ACC112 (cell line): ENCODE results near the gene MARS1.

Experiments used
- H2AFZ ChIP-seq: fragments of 200-600 bp; sonication (generic); one replicate; pipeline ENCODE4 v1.6.0; 2017; ENCODE audit warnings: antibody characterized with exemption, low read length; ENCODE audit not compliant: unreplicated experiment
- H3K27ac ChIP-seq: fragments of 200-600 bp; sonication (generic); 2 replicates; pipeline ENCODE4 v1.5.1; 2014; ENCODE audit warnings: low read depth, mild to moderate bottlenecking, antibody characterized with exemption, low read length, moderate library complexity
- H3K27me3 ChIP-seq: fragments of 200-600 bp; sonication (generic); 2 replicates; pipeline ENCODE4 v1.6.1; 2014; ENCODE audit warnings: mild to moderate bottlenecking, antibody characterized with exemption, low read length, moderate library complexity, mixed read lengths; ENCODE audit not compliant: insufficient read depth
- H3K36me3 ChIP-seq: fragments of 200-600 bp; sonication (generic); 2 replicates; pipeline ENCODE4 v1.6.1; 2016; ENCODE audit warnings: mild to moderate bottlenecking, antibody characterized with exemption, low read length, moderate library complexity, mixed read lengths; ENCODE audit not compliant: insufficient read depth
- H3K4me1 ChIP-seq: fragments of 200-600 bp; sonication (generic); one replicate; pipeline ENCODE4 v1.6.1; 2016; ENCODE audit warnings: low read length, mixed read lengths; ENCODE audit not compliant: insufficient read depth, unreplicated experiment, control insufficient read depth
- H3K4me3 ChIP-seq: fragments of 200-600 bp; sonication (generic); 2 replicates; pipeline ENCODE4 v1.5.1; 2014; ENCODE audit warnings: mild to moderate bottlenecking, low read depth, low read length
- H3K79me2 ChIP-seq: fragments of 200-600 bp; sonication (generic); one replicate; pipeline ENCODE4 v1.6.0; 2016; ENCODE audit warnings: low read length; ENCODE audit not compliant: control insufficient read depth, unreplicated experiment, insufficient read depth

The MARS1 gene

DNA sequence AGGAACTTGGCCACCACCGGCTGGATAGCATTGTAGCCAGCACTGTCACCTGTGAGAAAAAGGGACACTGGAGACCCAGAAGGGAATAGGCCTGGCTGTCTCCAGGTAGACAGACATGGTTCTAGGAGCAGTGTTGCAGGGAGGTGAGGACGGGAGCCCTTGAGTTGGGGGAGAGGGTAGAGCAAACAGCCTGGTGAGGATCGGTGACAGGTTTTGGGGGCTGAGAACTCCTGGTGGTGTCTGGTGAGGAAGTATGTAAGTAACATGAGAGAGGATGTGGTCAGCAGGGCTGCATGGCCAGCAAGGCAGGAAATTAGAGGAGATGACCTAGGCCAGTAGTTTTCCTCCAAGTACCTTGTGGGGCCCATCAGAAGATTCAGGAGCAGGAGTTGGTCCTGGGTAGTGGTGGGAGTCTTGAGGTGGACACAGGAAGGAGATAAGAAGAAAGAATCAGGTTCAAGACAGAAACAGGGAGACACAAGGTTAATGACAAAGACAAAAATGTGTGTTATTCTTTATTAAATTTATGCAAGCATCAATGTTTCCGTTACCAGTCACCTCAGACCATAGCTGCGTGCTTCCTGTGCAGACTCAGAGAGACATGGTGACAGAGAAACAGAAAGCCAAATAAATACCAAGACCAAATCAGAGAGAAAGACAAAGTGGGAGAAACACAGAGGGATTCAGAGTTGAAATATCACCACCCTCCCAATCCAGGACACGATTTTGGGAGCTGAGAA is 8.3 kb upstream of the MARS1 start, which contains the start of gene ARHGAP9:
ARHGAP9 (minus strand) TSS at position 491 of the 740 bp plus-strand sequence; CDS start at position 31, 460 bp downstream.
- H2AFZ ChIP-seq = no peak within 1 kb of the TSS
- no peak within 1 kb of the TSS for H3K4me3 ChIP-seq
- H3K4me1 ChIP-seq = peaks cover 9% of the 10 kb centered on the region
- peaks cover 40% of the 10 kb centered on the region for H3K27me3 ChIP-seq
- no peaks in the 10 kb centered on the region for H3K79me2 ChIP-seq
- H3K36me3 ChIP-seq = no peaks in the 10 kb centered on the region
- no peak within 1 kb of the TSS for H3K27ac ChIP-seq

DNA sequence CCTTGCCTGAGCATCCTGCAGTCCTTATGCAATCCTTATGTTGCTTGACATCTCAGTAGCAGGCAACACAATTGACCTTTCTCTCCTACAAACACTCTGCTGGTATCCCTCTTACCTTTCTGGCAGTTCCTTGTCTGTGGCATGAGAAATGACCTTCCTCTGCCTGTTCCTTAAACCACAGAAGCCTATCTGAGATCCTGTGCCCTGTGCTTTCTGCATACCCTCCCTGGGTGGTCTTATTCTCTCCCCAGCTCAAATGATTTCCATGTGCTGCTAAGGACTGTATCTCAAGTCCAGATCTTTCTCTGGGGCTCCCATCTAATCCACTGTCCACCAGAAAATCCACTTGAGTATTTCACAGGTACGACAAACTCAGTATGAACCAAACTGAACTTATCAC is 6.2 kb upstream of the MARS1 start:
- Histone ChIP-seq H3K36me3 (no peaks in the 10 kb centered on the region), H3K27me3 (peaks cover 19% of the 10 kb centered on the region), H3K27ac (no peak overlapping the region), H3K79me2 (no peaks in the 10 kb centered on the region), H3K4me3 (no peak overlapping the region), H3K4me1 (no peaks in the 10 kb centered on the region), H2AFZ (no peak overlapping the region)

DNA sequence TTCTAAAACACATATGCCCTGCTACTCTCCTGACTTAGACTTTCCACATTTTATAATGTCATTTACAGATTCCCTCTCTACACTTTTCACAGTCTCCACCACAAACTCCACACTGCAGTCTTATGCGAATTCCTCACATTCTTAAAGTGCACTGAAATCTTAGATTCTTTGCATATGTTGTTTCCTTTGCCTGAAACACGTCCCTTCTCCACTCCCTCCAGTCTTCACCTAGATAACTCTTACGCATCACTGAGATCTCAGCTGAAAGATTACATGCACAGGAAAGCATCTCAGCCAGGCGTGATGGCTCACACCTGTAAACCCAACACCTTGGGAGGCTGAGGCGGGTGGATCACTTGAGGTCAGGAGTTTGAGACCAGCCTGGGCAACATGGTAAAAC is 4.4 kb upstream of the MARS1 start:
- peaks cover 6% of the 10 kb centered on the region for H3K79me2 ChIP-seq
- no peak overlapping the region for H2AFZ ChIP-seq
- H3K4me3 ChIP-seq = no peak overlapping the region
- no peaks in the 10 kb centered on the region for H3K36me3 ChIP-seq
- H3K27me3 ChIP-seq = peaks cover 7% of the 10 kb centered on the region
- no peaks in the 10 kb centered on the region for H3K4me1 ChIP-seq
- no peak overlapping the region for H3K27ac ChIP-seq

DNA sequence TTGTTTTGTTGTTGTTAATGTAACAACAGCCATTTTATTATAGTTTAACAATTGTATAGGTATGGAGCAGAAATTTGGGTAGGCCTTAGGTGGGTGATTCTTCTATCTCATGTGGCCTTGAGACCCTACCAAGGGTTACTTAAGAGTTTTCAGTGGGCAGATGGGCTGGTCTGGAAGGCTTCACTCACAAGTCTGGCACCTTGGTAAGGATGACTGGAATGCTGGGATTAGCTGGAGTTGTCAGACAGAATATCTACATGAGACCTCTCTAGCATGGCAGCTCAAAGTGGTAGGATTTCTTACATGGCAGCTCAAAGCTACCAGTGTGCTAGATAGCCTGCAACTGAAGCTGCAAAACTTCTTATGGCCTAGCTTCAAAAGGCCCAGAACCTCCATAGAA is 2.2 kb upstream of the MARS1 start:
- Histone ChIP-seq H3K36me3 (peaks cover 6% of the 10 kb centered on the region; the same call in 1 of the 2 replicates), H3K27ac (no peak overlapping the region), H3K27me3 (peaks cover 3% of the 10 kb centered on the region), H2AFZ (no peak overlapping the region), H3K4me3 (no peak overlapping the region), H3K79me2 (peaks cover 26% of the 10 kb centered on the region), H3K4me1 (peaks cover 10% of the 10 kb centered on the region)

DNA sequence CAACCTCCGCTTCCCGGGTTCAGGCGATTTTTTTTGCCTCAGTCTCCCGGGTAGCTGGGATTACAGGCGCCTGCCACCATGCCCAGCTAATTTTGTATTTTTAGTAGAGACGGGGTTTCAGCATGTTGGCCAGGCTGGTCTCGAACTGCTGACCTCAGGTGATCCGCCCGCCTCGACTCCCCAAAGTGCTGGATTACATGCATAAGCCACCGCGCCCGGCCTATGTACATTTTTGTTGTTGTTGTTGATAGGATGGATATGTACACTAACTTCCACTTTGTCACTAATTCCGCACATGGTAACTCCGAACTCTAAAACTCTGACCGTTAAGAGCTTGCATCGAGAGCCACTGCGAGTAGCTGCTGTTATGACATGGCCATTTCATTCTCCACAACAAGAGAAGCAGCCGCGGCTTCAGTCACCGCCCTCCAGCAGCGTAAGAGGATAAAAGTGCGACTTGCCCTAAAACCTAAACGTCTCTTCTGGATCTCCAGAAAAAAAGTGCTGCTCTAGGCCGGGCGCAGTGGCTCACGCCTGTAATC is 742 bp upstream of the MARS1 start:
- H2AFZ ChIP-seq = peak overlapping the region; percentile 74
- H3K4me3 ChIP-seq = peak overlapping the region; percentile 89
- H3K4me1 ChIP-seq = peaks cover 10% of the 10 kb centered on the region
- H3K79me2 ChIP-seq = peaks cover 26% of the 10 kb centered on the region
- no peak overlapping the region for H3K27ac ChIP-seq
- peaks cover 17% of the 10 kb centered on the region for H3K36me3 ChIP-seq
- no peaks in the 10 kb centered on the region for H3K27me3 ChIP-seq

DNA sequence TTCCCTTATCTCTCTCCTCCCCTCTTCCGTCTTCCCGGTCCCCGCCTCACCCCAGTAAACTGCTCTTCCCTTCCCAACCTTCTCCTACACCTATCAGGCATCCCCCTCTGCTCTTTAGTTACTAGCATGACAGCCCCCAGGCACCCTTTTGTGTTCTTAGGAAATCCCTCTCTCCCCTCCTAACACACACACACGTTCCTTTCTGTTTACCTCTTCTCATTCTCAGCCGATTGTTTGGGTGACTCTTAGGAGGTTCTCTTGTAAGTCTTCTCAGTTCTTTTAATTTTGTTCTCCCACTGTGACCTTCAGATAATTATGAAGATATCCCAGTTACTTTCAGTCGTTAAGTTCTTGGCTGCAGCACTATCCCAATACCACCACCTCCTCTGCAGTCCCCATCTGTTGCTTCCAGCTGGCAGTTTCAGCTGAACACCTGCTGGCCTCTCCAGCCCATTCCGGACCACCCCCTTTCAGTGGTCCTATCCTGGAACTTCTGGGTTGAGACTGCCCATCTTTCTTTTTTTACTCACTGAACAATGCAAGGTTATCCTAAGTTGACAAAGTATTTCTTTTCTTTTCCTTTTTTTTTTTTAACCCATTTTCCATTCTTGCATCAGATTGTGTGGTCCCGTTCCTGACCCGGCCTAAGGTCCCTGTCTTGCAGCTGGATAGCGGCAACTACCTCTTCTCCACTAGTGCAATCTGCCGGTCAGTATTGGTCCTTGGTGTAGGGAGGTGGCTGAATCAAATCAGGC is 711 bp downstream of the MARS1 start:
- peak overlapping the region; percentile 56 for H3K27ac ChIP-seq
- H2AFZ ChIP-seq = peak overlapping the region; percentile 66
- peak overlapping the region; percentile 89 for H3K4me3 ChIP-seq
- H3K36me3 ChIP-seq = peaks cover 21% of the 10 kb centered on the region
- H3K79me2 ChIP-seq = peaks cover 26% of the 10 kb centered on the region
- no peaks in the 10 kb centered on the region for H3K27me3 ChIP-seq
- H3K4me1 ChIP-seq = peaks cover 10% of the 10 kb centered on the region

DNA sequence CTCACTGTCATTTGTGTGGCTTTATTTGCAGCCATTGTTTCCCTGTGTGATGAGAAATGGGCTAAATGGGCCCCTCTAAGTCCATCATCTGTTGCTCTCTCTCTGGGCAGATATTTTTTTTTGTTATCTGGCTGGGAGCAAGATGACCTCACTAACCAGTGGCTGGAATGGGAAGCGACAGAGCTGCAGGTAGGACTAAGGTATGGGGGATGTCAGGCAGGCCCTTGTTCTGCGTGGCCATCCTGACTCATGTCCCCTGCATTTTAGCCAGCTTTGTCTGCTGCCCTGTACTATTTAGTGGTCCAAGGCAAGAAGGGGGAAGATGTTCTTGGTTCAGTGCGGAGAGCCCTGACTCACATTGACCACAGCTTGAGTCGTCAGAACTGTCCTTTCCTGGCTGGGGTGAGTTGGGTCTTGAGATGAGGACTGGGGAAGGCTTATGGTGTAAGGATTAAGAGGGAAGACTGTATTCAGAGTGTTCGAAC is 1.3 kb downstream of the MARS1 start:
- Histone ChIP-seq H3K27ac (no peak overlapping the region), H3K4me3 (peak overlapping the region; percentile 89), H3K79me2 (peaks cover 26% of the 10 kb centered on the region), H3K36me3 (peaks cover 21% of the 10 kb centered on the region), H2AFZ (no peak overlapping the region), H3K4me1 (peaks cover 10% of the 10 kb centered on the region), H3K27me3 (no peaks in the 10 kb centered on the region)

DNA sequence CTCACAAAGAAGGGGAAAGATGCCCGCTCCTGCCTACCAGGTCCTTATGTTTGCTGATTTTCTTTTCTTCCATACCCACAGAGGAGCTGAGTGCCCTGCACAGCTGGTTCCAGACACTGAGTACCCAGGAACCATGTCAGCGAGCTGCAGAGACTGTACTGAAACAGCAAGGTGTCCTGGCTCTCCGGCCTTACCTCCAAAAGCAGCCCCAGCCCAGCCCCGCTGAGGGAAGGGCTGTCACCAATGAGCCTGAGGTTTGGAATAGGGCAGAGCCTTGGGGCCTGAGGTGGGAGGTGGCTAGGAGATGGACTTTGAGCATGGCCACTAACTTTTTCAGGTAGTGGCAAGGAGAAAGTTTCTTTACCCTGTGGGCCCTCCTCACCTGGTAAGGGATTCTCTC is 2.3 kb downstream of the MARS1 start:
- Histone ChIP-seq H3K4me3 (no peak overlapping the region; the same call in 1 of the 2 replicates), H3K27me3 (no peaks in the 10 kb centered on the region), H3K36me3 (peaks cover 21% of the 10 kb centered on the region), H3K27ac (no peak overlapping the region), H2AFZ (no peak overlapping the region), H3K4me1 (peaks cover 10% of the 10 kb centered on the region), H3K79me2 (peaks cover 26% of the 10 kb centered on the region)

DNA sequence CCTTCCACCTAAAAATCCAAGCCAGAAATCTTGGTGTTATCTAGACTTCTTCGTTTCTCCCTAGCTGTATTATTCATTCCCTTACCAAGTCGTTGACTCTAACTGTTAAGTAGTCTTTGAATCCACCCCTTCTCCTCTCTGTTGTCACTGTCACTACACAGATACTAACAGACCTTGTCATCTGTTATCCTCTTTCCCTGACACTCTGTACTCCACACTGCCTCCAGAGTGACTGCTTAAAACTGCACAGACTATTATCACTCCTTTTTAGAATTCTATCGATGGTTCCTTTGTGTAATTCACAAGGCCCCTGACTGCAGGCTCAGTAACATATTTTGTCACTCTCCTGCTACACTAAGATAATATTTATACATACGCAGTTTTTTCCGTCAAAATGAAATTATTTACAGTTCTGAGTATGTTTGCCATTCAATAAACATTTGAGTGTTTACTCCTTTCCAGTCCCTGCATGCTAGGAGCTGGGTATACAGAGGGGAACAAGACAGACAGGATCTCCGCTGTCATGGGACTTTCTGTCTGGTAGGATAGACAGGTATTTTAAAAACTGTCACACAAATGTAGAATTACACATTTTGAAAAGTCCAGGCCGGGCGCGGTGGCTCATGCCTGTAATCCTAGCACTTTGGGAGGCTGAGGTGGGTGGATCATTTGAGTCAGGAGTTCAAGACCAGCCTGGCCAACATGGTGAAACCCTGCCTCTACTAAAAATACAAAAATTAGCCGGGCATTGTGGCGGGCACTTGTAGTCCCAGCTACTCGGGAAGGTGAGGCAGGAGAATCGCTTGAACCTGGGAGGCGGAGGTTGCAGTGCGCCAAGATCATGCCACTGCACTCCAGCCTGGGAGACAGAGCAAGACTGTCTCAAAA is 3.8 kb downstream of the MARS1 start:
- peaks cover 26% of the 10 kb centered on the region for H3K79me2 ChIP-seq
- H3K4me1 ChIP-seq = peaks cover 10% of the 10 kb centered on the region
- no peaks in the 10 kb centered on the region for H3K27me3 ChIP-seq
- no peak overlapping the region for H3K27ac ChIP-seq
- H2AFZ ChIP-seq = no peak overlapping the region
- no peak overlapping the region for H3K4me3 ChIP-seq
- peaks cover 21% of the 10 kb centered on the region for H3K36me3 ChIP-seq
